GM23338 (cell line): ENCODE results near the gene SP8. TPM values are rescaled to one million over a fixed set of nuclear protein-coding genes. Genes with fewer than 3 reads are reported as not detected.

Experiments
- ATAC-seq: fragments of 200-7000 bp; cut with Tn5 transposase; 3 replicates; pipeline ENCODE4 v1.9.1; 2020
- DNase-seq: peaks from one replicate; pipeline ENCODE4 v3.0.0-alpha.2; 2015; ENCODE audit warnings: low spot score
- H2AFZ ChIP-seq: fragments of 200-600 bp; sonication (generic); 2 replicates; pipeline ENCODE4 v1.8.0; 2016; ENCODE audit warnings: antibody characterized with exemption, mild to moderate bottlenecking, moderate library complexity
- H3F3A ChIP-seq: fragments of 200-600 bp; sonication (generic); replicated peaks from 2 replicates; pipeline ENCODE4 v1.8.0; 2017; ENCODE audit warnings: antibody characterized with exemption, mixed run types, low read depth
- H3K27ac ChIP-seq: fragments of 200-600 bp; sonication (generic); 2 replicates; pipeline ENCODE4 v1.6.1; 2016; ENCODE audit warnings: low read depth
- H3K27me3 ChIP-seq: fragments of 200-600 bp; sonication (generic); 2 replicates; pipeline ENCODE4 v1.8.0; 2016; ENCODE audit warnings: mild to moderate bottlenecking, mixed run types, moderate library complexity; ENCODE audit not compliant: insufficient read depth
- H3K36me3 ChIP-seq: fragments of 200-600 bp; sonication (generic); 2 replicates; pipeline ENCODE4 v1.8.0; 2016; ENCODE audit warnings: mild to moderate bottlenecking; ENCODE audit not compliant: insufficient read depth
- H3K4me1 ChIP-seq: fragments of 200-600 bp; sonication (generic); 2 replicates; pipeline ENCODE4 v1.8.0; 2016; ENCODE audit warnings: mild to moderate bottlenecking, moderate library complexity; ENCODE audit not compliant: insufficient read depth
- H3K4me2 ChIP-seq: fragments of 200-600 bp; sonication (generic); 2 replicates; pipeline ENCODE4 v1.7.1; 2017; ENCODE audit warnings: mixed run types
- H3K4me3 ChIP-seq: fragments of 200-600 bp; sonication (generic); 2 replicates; pipeline ENCODE4 v1.6.1; 2016; ENCODE audit warnings: mixed run types
- H3K79me2 ChIP-seq: fragments of 200-600 bp; sonication (generic); replicated peaks from 2 replicates; pipeline ENCODE4 v1.8.0; 2017; ENCODE audit warnings: mild to moderate bottlenecking; ENCODE audit not compliant: insufficient read depth
- H3K9me2 ChIP-seq: fragments of 200-600 bp; sonication (generic); 2 replicates; pipeline ENCODE4 v1.8.0; 2017; ENCODE audit not compliant: insufficient read depth
- H4K20me1 ChIP-seq: fragments of 200-600 bp; sonication (generic); replicated peaks from 2 replicates; pipeline ENCODE4 v1.8.0; 2017; ENCODE audit warnings: mild to moderate bottlenecking; ENCODE audit not compliant: insufficient read depth
- H3K27ac Mint-ChIP-seq: 2 replicates; pipeline ENCODE4 v1.8.0; 2020; ENCODE audit warnings: inconsistent platforms, mild to moderate bottlenecking, moderate library complexity, mixed read lengths
- H3K27me3 Mint-ChIP-seq: 3 replicates; pipeline ENCODE4 v1.8.0; 2022; ENCODE audit warnings: low read depth, mild to moderate bottlenecking, moderate library complexity, mixed read lengths, inconsistent platforms; ENCODE audit not compliant: insufficient read depth, poor library complexity
- H3K36me3 Mint-ChIP-seq: 3 replicates; pipeline ENCODE4 v1.8.0; 2021; ENCODE audit warnings: low read depth, mild to moderate bottlenecking, inconsistent platforms, moderate library complexity, mixed read lengths
- H3K4me1 Mint-ChIP-seq: 3 replicates; pipeline ENCODE4 v1.8.0; 2020; ENCODE audit warnings: mild to moderate bottlenecking, inconsistent platforms, mixed read lengths
- H3K4me3 Mint-ChIP-seq: 3 replicates; pipeline ENCODE4 v1.8.0; 2021; ENCODE audit warnings: moderate library complexity, mild to moderate bottlenecking, inconsistent platforms, mixed read lengths
- H3K9me3 Mint-ChIP-seq: 3 replicates; pipeline ENCODE4 v1.8.0; 2020; ENCODE audit warnings: moderate library complexity, mild to moderate bottlenecking, inconsistent platforms, mixed read lengths
- CREB1 ChIP-seq: fragments of 250-450 bp; sonication (Bioruptor Pico); IDR thresholded peaks from 2 replicates; pipeline ENCODE4 v1.5.0; 2020; ENCODE audit warnings: low read depth, mild to moderate bottlenecking, moderate library complexity
- EZH2 ChIP-seq: fragments of 200-600 bp; sonication (generic); IDR thresholded peaks from one replicate; pipeline ENCODE4 v1.8.0; 2017; ENCODE audit warnings: antibody characterized with exemption, mild to moderate bottlenecking, low read depth; ENCODE audit not compliant: unreplicated experiment
- EZH2phosphoT487 ChIP-seq: fragments of 200-600 bp; sonication (generic); IDR thresholded peaks from one replicate; pipeline ENCODE4 v1.8.1; 2018; ENCODE audit warnings: antibody characterized with exemption; ENCODE audit not compliant: unreplicated experiment
- JUNB ChIP-seq: IDR thresholded peaks from one replicate; pipeline ENCODE4 v1.6.1; 2016; ENCODE audit warnings: antibody characterized with exemption; ENCODE audit not compliant: unreplicated experiment
- NANOG ChIP-seq: IDR thresholded peaks from 2 replicates; pipeline ENCODE4 v1.6.1; 2016; ENCODE audit warnings: antibody characterized with exemption, borderline replicate concordance
- POLR2AphosphoS5 ChIP-seq: IDR thresholded peaks from 2 replicates; pipeline ENCODE4 v1.6.1; 2016; ENCODE audit warnings: antibody characterized with exemption, low read depth
- STAT1 ChIP-seq: IDR thresholded peaks from one replicate; pipeline ENCODE4 v1.6.1; 2016; ENCODE audit warnings: antibody characterized with exemption; ENCODE audit not compliant: unreplicated experiment
- ZNF114 ChIP-seq: fragments of 250-450 bp; sonication (Bioruptor Pico); IDR thresholded peaks from 2 replicates; pipeline ENCODE4 v1.5.0; 2020; ENCODE audit warnings: mild to moderate bottlenecking, moderate library complexity
- ZNF331 ChIP-seq: fragments of 250-450 bp; sonication (Bioruptor Pico); IDR thresholded peaks from 2 replicates; pipeline ENCODE4 v1.5.0; 2020; ENCODE audit warnings: low read depth, mild to moderate bottlenecking, moderate library complexity
- polyA plus RNA-seq: library from polyadenylated mRNA; unstranded; fragments of >200 nt; fragmentation: Nextera tagmentation; extraction: Ambion mirVana; gene quantifications from 2 replicates; pipeline ENCODE4 v1.2.1, GENCODE V29; 2016
- total RNA-seq: library from RNA; depleted of rRNA; stranded (reverse); fragments of >200 nt; shearing (Covaris generic); gene quantifications from 2 replicates; pipeline ENCODE4 v1.2.3, GENCODE V29; 2014
- TF ChIP-seq, protein P1 (sequence below): IDR thresholded peaks from 2 replicates; pipeline ENCODE4 v1.6.1; 2016; ENCODE audit warnings: antibody characterized with exemption
- TF ChIP-seq, protein P2 (sequence below): IDR thresholded peaks from one replicate; pipeline ENCODE4 v1.6.1; 2018; ENCODE audit warnings: antibody characterized with exemption; ENCODE audit not compliant: unreplicated experiment
- TF ChIP-seq, protein P3 (sequence below), 2 experiments: fragments of 200-600 bp in 1 of 2; sonication (generic) in 1 of 2; conservative IDR thresholded peaks; 2 replicates each; pipeline versions ENCODE4 v1.5.1 to v1.6.1; 2016 to 2017; ENCODE audit warnings: antibody characterized with exemption in 2 of 2, low read depth in 2 of 2, mild to moderate bottlenecking in 2 of 2, moderate library complexity in 1 of 2
- TF ChIP-seq, protein P4 (sequence below): fragments of 250-450 bp; sonication (Bioruptor Pico); IDR thresholded peaks from 2 replicates; pipeline ENCODE4 v1.5.0; 2020; ENCODE audit warnings: mild to moderate bottlenecking, moderate library complexity

Gene SP8
- total and polyA plus RNA-seq, 2 experiments from 2014 or later, result 3.7 to 6.7 TPM

DNA sequence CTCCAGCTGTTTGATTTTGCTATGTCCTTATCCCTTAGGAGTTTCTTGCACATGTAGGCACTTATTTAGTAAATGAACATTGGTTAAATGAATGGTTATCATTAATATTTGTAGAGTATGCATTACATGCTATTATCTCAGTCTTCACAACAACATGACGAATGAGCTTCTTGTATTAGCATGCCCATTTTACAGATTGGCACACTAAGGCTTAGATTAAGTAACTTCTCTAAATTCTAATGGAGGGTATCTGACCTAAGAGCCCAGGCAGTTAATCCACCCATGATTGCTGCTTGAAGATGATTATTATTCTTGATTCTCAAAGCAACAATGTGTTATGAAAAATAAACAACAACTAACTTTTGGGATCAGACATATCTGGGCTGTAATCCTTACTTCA is 32.7 kb downstream of the SP8 start:
- Histone ChIP-seq H3K36me3 (no peaks in the 10 kb centered on the region), H3K4me3 (no peak overlapping the region), H3K79me2 (no peaks in the 10 kb centered on the region), H3K27me3 (no peaks in the 10 kb centered on the region), H3K27ac (no peak overlapping the region), H3K4me2 (no peak overlapping the region), H3K4me1 (no peaks in the 10 kb centered on the region), H4K20me1 (no peaks in the 10 kb centered on the region), H3F3A (no peaks in the 10 kb centered on the region), H2AFZ (no peak overlapping the region), H3K9me2 (no peaks in the 10 kb centered on the region)
- Mint-ChIP-seq H3K27ac (no peak overlapping the region), H3K4me1 (no peaks in the 10 kb centered on the region), H3K4me3 (no peak overlapping the region), H3K36me3 (no peaks in the 10 kb centered on the region), H3K9me3 (no peaks in the 10 kb centered on the region), H3K27me3 (no peaks in the 10 kb centered on the region)
- no peak for DNase-seq
- TF ChIP-seq EZH2phosphoT487, result no peak
- no peak for TF ChIP-seq STAT1
- TF ChIP-seq, protein P1, sequence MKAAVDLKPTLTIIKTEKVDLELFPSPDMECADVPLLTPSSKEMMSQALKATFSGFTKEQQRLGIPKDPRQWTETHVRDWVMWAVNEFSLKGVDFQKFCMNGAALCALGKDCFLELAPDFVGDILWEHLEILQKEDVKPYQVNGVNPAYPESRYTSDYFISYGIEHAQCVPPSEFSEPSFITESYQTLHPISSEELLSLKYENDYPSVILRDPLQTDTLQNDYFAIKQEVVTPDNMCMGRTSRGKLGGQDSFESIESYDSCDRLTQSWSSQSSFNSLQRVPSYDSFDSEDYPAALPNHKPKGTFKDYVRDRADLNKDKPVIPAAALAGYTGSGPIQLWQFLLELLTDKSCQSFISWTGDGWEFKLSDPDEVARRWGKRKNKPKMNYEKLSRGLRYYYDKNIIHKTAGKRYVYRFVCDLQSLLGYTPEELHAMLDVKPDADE, result no peak
- TF ChIP-seq CREB1 (CRISPR knock-in tag), result no peak
- no peak for TF ChIP-seq POLR2AphosphoS5
- TF ChIP-seq, protein P2, sequence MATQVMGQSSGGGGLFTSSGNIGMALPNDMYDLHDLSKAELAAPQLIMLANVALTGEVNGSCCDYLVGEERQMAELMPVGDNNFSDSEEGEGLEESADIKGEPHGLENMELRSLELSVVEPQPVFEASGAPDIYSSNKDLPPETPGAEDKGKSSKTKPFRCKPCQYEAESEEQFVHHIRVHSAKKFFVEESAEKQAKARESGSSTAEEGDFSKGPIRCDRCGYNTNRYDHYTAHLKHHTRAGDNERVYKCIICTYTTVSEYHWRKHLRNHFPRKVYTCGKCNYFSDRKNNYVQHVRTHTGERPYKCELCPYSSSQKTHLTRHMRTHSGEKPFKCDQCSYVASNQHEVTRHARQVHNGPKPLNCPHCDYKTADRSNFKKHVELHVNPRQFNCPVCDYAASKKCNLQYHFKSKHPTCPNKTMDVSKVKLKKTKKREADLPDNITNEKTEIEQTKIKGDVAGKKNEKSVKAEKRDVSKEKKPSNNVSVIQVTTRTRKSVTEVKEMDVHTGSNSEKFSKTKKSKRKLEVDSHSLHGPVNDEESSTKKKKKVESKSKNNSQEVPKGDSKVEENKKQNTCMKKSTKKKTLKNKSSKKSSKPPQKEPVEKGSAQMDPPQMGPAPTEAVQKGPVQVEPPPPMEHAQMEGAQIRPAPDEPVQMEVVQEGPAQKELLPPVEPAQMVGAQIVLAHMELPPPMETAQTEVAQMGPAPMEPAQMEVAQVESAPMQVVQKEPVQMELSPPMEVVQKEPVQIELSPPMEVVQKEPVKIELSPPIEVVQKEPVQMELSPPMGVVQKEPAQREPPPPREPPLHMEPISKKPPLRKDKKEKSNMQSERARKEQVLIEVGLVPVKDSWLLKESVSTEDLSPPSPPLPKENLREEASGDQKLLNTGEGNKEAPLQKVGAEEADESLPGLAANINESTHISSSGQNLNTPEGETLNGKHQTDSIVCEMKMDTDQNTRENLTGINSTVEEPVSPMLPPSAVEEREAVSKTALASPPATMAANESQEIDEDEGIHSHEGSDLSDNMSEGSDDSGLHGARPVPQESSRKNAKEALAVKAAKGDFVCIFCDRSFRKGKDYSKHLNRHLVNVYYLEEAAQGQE, result no peak
- TF ChIP-seq, protein P3, sequence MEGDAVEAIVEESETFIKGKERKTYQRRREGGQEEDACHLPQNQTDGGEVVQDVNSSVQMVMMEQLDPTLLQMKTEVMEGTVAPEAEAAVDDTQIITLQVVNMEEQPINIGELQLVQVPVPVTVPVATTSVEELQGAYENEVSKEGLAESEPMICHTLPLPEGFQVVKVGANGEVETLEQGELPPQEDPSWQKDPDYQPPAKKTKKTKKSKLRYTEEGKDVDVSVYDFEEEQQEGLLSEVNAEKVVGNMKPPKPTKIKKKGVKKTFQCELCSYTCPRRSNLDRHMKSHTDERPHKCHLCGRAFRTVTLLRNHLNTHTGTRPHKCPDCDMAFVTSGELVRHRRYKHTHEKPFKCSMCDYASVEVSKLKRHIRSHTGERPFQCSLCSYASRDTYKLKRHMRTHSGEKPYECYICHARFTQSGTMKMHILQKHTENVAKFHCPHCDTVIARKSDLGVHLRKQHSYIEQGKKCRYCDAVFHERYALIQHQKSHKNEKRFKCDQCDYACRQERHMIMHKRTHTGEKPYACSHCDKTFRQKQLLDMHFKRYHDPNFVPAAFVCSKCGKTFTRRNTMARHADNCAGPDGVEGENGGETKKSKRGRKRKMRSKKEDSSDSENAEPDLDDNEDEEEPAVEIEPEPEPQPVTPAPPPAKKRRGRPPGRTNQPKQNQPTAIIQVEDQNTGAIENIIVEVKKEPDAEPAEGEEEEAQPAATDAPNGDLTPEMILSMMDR (conservative IDR thresholded peaks at IDR 0.05; ENCODE audit: low read depth in 2 of 2), result no peak
- TF ChIP-seq, protein P4, sequence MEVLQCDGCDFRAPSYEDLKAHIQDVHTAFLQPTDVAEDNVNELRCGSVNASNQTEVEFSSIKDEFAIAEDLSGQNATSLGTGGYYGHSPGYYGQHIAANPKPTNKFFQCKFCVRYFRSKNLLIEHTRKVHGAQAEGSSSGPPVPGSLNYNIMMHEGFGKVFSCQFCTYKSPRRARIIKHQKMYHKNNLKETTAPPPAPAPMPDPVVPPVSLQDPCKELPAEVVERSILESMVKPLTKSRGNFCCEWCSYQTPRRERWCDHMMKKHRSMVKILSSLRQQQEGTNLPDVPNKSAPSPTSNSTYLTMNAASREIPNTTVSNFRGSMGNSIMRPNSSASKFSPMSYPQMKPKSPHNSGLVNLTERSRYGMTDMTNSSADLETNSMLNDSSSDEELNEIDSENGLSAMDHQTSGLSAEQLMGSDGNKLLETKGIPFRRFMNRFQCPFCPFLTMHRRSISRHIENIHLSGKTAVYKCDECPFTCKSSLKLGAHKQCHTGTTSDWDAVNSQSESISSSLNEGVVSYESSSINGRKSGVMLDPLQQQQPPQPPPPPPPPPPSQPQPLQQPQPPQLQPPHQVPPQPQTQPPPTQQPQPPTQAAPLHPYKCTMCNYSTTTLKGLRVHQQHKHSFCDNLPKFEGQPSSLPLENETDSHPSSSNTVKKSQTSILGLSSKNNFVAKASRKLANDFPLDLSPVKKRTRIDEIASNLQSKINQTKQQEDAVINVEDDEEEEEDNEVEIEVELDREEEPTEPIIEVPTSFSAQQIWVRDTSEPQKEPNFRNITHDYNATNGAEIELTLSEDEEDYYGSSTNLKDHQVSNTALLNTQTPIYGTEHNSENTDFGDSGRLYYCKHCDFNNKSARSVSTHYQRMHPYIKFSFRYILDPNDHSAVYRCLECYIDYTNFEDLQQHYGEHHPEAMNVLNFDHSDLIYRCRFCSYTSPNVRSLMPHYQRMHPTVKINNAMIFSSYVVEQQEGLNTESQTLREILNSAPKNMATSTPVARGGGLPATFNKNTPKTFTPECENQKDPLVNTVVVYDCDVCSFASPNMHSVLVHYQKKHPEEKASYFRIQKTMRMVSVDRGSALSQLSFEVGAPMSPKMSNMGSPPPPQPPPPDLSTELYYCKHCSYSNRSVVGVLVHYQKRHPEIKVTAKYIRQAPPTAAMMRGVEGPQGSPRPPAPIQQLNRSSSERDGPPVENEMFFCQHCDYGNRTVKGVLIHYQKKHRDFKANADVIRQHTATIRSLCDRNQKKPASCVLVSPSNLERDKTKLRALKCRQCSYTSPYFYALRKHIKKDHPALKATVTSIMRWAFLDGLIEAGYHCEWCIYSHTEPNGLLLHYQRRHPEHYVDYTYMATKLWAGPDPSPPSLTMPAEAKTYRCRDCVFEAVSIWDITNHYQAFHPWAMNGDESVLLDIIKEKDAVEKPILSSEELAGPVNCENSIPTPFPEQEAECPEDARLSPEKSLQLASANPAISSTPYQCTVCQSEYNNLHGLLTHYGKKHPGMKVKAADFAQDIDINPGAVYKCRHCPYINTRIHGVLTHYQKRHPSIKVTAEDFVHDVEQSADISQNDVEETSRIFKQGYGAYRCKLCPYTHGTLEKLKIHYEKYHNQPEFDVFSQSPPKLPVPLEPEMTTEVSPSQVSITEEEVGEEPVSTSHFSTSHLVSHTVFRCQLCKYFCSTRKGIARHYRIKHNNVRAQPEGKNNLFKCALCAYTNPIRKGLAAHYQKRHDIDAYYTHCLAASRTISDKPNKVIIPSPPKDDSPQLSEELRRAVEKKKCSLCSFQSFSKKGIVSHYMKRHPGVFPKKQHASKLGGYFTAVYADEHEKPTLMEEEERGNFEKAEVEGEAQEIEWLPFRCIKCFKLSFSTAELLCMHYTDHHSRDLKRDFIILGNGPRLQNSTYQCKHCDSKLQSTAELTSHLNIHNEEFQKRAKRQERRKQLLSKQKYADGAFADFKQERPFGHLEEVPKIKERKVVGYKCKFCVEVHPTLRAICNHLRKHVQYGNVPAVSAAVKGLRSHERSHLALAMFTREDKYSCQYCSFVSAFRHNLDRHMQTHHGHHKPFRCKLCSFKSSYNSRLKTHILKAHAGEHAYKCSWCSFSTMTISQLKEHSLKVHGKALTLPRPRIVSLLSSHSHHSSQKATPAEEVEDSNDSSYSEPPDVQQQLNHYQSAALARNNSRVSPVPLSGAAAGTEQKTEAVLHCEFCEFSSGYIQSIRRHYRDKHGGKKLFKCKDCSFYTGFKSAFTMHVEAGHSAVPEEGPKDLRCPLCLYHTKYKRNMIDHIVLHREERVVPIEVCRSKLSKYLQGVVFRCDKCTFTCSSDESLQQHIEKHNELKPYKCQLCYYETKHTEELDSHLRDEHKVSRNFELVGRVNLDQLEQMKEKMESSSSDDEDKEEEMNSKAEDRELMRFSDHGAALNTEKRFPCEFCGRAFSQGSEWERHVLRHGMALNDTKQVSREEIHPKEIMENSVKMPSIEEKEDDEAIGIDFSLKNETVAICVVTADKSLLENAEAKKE (CRISPR knock-in tag), result no peak
- TF ChIP-seq ZNF331, result no peak
- no peak for TF ChIP-seq NANOG
- TF ChIP-seq JUNB, result no peak
- TF ChIP-seq EZH2, result no peak
- TF ChIP-seq ZNF114, result no peak
- no peak for ATAC-seq
